Astrocyte of the cerebellum (primary cell): ENCODE measurements around the gene TBC1D14.

Experiments
- DNase-seq: peaks from one replicate; pipeline ENCODE4 v3.0.0-alpha.2; 2011; ENCODE audit warnings: low read depth
- H3K4me3 ChIP-seq: 2 replicates; pipeline ENCODE4 v1.5.1; 2011; ENCODE audit warnings: mild to moderate bottlenecking, low read depth, low read length, moderate library complexity
- in situ Hi-C: cut with HindIII; loops from 2 replicates; pipeline ENCODE4 v1.10.0; 2017; ENCODE audit warnings: low sequenced_read_pairs
- TF ChIP-seq, protein P1 (sequence below): IDR thresholded peaks from 2 replicates; pipeline ENCODE4 v1.5.1; 2012; ENCODE audit warnings: low read length, low read depth, moderate library complexity, mild to moderate bottlenecking; ENCODE audit errors: missing control alignments

The TBC1D14 gene

DNA sequence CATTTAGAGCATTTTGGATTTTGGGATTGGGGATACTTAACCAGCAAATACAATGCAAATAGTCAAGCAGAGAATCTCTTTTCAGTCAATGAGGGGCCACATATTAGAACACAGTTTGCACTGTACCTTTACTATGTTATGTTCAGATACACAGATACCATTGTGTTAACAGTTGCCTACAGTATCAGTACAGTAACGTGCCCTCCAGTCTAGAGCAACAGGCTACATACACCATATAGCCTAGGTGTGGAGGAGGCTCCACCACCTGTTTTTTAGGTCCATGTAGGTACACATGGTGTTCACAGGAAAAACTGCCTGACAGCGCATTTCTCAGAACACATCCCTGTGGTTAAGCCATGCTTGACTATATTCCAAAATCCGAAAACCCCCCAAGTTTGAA lies 149.2 kb downstream of the TBC1D14 start:
- H3K4me3 ChIP-seq: no peak overlapping the region
- TF ChIP-seq, protein P1, sequence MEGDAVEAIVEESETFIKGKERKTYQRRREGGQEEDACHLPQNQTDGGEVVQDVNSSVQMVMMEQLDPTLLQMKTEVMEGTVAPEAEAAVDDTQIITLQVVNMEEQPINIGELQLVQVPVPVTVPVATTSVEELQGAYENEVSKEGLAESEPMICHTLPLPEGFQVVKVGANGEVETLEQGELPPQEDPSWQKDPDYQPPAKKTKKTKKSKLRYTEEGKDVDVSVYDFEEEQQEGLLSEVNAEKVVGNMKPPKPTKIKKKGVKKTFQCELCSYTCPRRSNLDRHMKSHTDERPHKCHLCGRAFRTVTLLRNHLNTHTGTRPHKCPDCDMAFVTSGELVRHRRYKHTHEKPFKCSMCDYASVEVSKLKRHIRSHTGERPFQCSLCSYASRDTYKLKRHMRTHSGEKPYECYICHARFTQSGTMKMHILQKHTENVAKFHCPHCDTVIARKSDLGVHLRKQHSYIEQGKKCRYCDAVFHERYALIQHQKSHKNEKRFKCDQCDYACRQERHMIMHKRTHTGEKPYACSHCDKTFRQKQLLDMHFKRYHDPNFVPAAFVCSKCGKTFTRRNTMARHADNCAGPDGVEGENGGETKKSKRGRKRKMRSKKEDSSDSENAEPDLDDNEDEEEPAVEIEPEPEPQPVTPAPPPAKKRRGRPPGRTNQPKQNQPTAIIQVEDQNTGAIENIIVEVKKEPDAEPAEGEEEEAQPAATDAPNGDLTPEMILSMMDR: no peak
- DNase-seq: no peak
- in situ Hi-C loops: no loop called here

DNA sequence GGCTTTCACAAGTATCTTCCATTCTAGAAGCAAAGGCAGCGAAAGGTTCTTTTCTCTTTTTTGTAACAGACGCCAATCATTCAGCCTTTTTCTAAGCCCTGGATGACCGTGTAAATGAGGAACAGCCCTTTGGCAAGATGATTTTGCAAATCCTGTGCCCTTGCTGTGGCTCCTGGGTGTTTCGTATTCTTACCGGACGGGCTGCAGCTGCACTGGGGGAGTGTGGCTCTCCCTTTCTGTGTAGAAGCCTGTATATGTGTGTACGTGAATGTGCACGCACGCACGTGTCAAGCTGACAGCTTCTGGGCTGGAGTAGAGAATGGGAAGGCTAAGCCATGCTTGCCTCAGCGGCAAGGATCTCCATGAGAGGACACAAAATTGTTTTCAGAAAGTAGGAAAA lies 150.0 kb downstream of the TBC1D14 start:
- no peak for DNase-seq
- TF ChIP-seq, protein P1: no peak
- no peak overlapping the region for H3K4me3 ChIP-seq
- in situ Hi-C loops: no loop called here

DNA sequence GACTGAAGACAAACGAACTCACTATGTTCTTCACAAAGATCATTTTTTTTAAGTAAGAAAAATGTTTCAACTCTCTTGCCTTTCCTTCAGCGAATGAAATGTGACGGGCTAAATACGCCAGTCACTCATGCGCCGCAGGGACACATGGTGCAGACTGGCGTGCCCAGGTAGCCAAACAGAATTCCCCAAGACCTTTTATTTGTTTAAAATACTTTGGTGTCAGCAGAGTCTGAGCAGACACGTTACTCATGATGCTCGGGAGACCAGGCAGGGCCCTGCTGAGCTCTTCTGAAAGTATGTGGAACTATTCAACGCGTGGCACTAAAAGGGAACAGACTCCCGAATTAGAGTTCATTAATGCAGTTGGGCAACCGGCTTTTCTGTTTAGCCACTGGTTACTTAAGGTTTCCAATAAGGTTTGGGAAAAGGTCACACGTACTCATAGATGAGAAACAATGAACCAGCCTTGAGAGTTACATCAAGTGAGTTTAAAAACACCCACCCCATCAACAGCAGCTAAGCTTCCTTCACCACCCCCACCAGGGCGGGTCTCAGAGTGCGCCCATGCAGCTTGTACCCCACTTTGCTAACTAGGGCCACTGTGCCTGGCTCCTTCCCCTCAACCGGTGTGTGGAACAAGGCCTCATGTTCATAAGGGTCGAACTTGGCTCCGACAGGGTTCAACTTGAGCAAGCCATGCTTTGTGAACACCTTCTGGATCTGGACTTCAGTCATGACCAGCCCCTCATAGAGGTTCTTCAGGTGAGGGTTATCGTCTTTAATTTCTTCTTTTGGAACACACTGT lies 150.9 kb downstream of the TBC1D14 start:
- H3K4me3 ChIP-seq: no peak overlapping the region
- TF ChIP-seq, protein P1: no peak
- no peak for DNase-seq
- in situ Hi-C loops: no loop called here

DNA sequence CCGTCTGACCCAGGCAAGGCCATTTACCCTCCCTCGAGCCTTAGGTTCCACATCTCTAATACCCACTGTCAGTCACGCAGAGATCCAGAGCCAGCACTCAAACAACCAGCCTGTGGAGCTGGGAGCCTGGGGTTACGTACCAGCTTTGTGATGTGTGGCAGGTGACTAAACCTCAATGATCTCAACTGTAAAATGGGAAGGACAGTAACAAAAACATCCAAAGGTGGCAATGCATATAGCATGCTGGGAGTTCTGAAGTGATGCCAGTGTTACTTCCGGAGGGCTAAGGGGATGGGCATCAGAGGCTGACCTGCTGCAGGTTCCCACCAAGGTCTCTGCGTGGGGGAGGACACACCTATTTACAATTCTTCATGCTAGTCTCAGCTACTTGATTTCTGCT lies 152.2 kb downstream of the TBC1D14 start:
- DNase-seq: no peak
- H3K4me3 ChIP-seq: no peak overlapping the region
- in situ Hi-C loops: no loop called here
- TF ChIP-seq, protein P1: no peak

DNA sequence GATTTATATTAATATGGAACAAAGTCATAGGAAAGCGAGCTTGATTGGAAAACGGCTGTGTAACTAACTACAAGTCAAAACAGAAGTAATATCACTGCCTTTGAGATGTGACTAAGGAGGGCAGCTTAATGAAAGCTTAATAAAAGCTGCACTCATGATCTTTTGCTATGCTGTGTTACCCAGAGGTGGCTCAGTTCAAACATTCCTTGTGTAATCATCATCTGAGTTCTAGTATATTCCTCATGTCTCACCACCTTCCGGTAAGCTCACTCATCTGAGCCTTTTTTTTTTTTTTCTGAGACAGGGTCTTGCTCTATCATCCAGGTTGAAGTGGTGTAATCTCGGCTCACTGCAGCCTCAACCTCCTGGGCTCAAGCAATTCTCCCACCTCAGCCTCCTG lies 153.2 kb downstream of the TBC1D14 start:
- TF ChIP-seq, protein P1: no peak
- no peak overlapping the region for H3K4me3 ChIP-seq
- in situ Hi-C loops: no loop called here
- no peak for DNase-seq

DNA sequence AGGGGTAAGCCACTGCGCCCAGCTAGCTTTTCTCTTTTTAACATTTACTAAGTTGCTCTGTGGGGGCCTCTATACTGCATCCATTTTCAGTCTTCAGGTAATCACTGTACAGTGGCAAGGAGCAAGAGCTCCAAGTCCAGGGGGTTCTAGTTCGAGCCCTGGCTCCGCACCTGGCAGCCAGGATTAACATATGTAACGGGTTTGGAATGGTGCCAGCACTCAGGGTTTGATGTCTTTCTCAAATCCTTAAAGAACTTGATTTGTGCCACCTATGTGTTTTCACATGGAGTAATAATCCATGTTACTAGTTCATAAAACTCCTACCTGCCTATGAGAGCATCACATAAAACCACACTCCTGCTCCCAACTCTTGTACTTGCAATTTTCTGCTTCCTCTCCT lies 153.7 kb downstream of the TBC1D14 start:
- in situ Hi-C loops: no loop called here
- TF ChIP-seq, protein P1: no peak
- no peak for DNase-seq
- H3K4me3 ChIP-seq: no peak overlapping the region

DNA sequence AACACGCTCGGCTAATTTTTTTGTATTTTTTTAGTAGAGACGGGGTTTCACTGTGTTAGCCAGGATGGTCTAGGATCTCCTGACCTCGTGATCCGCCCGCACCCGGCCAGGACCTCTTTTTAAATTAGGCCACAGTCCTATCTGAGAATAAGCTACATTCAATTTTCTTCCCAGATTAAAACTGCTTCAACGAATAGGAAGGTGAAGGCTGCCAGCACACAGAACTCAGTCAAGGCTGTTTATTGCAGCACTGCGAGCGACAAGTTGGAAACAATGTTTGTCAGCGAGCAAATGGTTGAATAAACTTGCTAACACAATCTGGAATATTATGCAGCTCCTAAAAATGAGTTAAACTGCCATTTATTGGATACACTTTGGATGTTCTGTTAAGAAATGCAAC lies 156.4 kb downstream of the TBC1D14 start:
- no peak overlapping the region for H3K4me3 ChIP-seq
- no peak for DNase-seq
- TF ChIP-seq, protein P1: no peak
- in situ Hi-C loops: no loop called here
